GM20431 (cell line): ENCODE measurements around the gene PIGM.

ENCODE experiments used
- in situ Hi-C: fragments of 300-500 bp; cut with MseI, MboI; formaldehyde crosslinking; loops from one replicate; pipeline ENCODE4 v1.15.0; 2020; ENCODE audit warnings: low sequenced_read_pairs; ENCODE audit not compliant: unreplicated experiment

PIGM gene

DNA sequence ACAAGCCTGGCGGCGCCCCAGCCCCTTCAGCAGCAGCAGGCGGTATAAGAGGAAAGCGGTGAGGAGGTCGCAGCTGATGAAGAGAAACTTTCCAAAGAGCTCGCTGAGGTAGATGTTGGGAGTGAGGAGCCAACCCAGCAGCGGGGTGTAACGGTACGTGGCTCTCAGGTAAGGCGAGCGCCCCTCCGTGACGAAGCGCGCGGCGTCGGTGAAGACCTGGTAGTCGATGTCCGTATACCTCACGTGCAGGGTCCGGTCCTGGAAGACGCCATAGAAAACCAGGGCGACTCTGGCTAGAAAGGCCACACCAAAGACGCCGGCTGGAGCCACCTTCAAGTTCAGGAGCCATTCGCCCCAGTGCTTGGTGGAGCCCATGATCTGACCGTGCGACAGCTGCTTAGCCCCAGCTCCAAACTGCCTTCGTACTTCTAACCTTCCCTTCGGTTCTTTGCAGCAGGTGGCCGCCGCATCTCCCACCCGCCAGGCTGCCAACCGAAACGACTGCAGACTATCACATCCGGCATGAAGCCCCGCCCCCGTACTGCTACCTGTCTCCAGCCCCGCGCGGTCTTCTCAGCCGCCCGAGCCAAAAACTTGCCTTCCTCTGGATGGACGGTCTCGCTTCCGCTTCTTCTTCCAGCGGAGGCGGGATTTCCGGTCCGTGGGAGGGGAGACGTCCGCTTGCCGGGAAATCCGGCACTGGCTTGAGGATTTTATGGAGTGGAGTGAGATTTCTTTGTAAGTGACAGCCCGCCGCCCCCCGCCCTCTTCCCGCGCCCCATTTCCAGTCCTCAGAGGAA, at the start of gene PIGM:
PIGM (minus strand) TSS at position 626 of the 800 bp plus-strand sequence; CDS start at position 375, 251 bp downstream.
- in situ Hi-C loops = no loop called here

DNA sequence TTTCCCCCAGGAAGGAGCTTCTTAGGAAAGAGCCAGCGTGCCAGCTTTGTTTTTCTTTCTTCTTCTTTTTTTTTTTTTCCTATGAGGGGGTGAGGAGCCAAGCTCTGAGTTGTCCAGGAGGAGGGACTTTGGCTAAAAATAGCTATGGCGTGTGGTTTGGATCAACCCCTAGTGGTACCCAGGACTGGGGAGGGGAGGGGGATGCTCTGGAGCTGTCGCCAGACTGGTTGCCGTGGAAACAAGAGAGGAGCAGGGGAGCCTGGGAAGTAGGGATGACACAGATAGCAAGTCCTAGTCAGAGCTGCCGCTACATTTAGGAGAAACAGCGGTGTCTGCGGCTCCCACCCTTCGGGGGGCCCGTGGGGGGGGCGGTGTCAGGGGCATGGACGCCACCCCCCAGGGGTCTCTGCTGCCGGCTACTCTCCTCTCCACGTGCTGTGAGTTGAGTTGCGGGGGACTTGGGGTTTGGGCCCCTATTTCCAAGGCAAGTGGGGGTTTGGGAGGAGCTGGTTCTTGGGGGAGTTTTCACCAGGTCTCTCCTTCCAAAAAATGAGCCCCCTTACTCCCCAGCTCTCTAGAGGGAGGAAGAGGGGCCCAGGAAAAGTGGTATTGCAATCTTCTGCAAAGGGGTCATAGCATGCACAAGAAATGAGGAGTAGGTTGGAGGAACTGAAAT, 49.6 kb upstream of the PIGM start, which contains the start of gene KCNJ9:
KCNJ9 (plus strand) TSS at position 278 of the 676 bp plus-strand sequence. CDS start 2,493 bp downstream, outside the sequence.
- in situ Hi-C loops = no loop called here

DNA sequence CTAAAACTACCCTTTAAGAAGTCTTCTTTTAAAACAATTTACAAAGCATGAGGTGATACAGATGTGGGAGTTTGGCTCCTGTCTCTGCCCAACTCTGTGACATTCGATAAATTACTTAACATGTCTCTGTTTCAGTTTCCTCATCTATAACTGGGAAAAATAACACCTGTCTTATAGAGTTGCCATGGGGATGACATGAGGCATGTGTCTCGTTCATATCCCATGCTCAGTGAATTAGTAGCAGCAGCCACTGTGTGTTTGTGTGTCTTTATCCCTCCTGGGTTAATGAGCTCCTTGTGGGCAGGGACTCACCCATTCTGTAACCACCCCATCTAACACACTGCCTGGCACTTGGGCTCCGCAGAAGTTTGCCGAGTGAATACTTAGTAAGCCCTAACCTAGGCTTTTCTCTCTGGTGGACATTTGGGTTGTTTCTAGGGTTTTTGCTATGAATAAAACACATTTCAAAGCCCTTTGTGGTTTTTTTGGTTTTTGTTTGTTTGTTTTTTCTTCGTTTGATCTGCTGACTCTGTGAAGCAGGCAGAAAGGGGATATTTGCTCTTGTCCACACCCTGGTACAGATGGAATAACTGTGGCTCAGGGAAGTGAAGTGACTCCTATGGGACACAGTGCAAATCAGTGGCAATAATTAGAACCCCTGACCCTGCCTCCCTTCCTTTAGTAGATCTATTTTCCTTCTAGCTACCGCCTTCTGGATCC, 48.8 kb upstream of the PIGM start:
- in situ Hi-C loops = no loop called here

- in situ Hi-C loops = no loop called here
These were observed 47.7 kb upstream of the PIGM start for GRCh38 chr1:160079448-160079847.

DNA sequence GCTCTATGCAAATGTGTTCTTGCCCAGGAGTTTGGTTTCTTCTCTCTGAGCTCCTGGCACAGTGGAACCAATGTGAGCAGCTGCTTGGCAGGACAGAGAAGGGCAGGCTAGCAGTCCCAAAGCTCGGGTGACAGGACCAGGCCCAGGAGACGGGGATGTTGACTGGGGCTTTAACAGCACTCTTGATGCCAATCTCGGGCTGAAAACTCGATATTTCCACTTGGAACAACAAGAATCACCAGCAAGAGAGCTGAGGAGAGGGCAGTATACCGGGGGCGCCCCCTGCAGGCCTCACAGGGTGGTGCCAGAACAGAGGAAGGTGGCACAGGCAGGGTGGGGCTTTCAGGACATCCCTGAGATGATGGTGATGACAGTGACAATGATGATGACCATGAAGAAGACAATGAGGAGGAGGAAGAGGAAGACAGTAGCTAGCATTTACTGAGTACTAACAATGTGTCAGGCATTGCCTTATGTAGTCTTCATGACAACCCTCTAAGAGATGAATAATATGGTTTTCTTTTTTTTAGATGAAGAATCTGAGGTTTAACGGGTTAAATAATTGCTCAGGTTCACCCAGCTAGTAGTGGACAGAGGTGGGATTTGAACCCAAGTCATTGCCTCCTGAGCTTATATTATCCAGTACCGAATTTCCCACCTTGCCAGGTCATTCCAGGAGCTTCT, 46.9 kb upstream of the PIGM start:
- in situ Hi-C loops = no loop called here

DNA sequence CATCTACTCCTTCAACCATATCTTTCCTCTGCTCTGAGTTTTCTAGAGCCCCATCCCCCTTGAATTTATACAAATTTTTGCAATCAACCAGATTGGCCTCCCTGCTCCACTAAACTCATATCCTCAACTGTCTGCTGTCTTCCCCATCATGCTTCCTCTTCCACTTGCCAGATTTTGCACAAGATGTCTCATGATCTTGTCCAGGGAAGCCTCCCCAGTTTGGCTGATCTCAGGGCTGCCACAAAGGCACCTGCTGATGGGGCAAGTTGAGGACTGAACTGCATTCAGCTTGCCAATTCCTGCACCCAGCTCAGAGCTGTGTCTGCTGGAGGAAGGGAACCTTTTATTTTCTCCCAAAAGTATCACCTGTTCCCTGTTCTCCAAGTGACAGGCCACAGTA, 45.7 kb upstream of the PIGM start:
- in situ Hi-C loops = no loop called here

DNA sequence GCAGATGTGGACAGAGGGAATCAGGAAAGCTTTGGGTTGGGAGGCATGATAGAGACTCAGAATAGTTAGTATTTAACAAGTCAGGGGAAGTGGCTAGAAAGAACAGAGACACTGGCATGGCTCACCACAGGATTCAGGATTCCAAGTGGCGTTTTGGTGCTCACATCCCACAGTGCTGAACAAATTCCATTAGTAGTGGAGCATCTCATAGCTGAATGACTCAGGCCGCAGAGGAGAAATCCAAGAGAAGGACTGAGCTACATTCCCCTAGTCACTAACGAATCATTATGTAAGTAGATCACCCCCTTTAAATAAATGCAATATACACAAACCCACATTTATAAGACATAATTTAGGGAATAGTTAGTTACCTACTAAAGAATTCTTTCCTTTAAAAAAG, 44.5 kb upstream of the PIGM start:
- in situ Hi-C loops = no loop called here

- in situ Hi-C loops = no loop called here
These were observed 44.0 kb upstream of the PIGM start for GRCh38 chr1:160075836-160076235.

GRCh38 chr1:160074865-160075264, 43.1 kb upstream of the PIGM start:
- in situ Hi-C loops = no loop called here

DNA sequence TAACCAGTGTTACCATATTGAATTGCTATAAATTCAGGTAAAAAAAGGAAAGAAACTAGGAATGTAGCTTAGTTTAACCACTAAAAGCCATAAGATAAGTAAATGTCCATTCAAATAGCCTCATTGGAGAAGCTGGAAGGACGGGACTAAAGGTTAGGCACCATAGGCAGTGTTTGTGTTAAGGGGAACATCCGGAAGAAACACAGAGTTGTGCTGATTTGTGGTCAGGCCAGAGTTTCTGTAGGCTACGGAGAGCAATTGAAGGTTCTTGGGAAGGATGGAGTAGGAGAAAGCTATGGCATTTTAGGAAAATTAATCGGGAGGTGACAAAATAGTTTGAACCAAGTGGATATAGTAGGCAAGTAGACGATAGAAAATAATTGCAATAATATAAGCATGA, 39.5 kb upstream of the PIGM start:
- in situ Hi-C loops = no loop called here

- in situ Hi-C loops = no loop called here
These were observed 38.7 kb upstream of the PIGM start for GRCh38 chr1:160070243-160071163.

DNA sequence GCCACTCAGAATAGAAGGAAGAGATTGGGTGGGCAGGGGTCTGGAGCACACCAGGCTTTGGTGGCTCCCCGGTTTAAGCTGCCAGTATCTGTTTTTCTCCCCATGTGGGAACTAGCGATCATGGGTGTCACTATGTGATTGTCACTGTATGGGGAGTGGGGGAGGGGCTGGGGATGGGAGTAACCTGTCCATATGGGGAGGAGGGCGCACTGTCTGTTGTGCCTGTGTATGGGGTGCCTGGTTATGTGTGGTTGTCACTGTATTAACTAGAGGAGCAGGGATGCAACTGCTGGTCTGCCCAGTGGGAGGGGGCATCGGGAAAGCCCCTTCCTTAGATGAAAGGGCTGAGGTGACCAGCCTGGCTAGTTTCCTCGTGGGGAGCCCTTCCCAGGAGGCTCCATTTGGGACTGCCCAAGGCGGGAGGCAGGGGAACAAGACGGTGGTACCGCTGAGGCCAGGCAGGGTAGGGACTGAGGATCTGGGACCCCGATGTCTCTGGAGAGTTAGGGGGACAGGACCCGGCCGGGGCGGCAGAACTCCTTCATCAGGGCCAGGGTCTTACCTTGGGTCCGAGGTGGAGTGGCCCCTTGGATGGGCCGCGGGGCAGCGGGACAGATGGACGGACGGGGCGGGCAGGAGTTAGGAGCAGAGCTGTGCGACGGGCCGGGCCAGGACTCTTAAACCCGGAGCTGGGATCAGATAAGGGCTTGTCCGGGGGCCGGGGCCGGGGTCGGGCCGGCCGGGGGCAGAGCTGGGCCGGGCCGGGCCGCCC, 37.9 kb upstream of the PIGM start, which contains the start of gene KCNJ10:
KCNJ10 (minus strand) TSS at position 701 of the 772 bp plus-strand sequence. CDS start 27,628 bp downstream, outside the sequence.
- in situ Hi-C loops = no loop called here

- in situ Hi-C loops = no loop called here
These were observed 36.4 kb upstream of the PIGM start for GRCh38 chr1:160068225-160068624.

- in situ Hi-C loops = no loop called here
These were observed 35.3 kb upstream of the PIGM start for GRCh38 chr1:160066829-160067745.

GRCh38 chr1:160064746-160065145, 33.0 kb upstream of the PIGM start:
- in situ Hi-C loops = no loop called here

DNA sequence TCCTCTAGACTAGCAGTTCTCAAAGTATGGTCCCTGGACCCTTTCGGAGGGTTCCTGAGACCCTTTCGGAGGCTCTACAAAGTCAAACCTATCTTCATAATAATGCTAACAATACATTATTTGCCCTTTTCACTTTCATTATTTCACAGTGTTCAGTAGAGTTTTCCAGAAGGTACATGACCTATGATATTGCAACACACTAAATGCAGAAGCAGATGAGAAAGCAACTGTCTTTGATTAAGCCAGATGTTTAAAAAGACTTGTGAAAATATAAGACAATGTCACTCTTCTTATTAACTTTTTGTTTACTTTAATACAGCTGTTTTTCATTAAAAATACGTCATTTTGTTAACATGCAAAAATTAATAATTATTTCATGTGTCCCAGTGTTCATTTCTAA, 32.4 kb upstream of the PIGM start:
- in situ Hi-C loops = no loop called here

- in situ Hi-C loops = no loop called here
These were observed 31.4 kb upstream of the PIGM start for GRCh38 chr1:160063176-160063575.

DNA sequence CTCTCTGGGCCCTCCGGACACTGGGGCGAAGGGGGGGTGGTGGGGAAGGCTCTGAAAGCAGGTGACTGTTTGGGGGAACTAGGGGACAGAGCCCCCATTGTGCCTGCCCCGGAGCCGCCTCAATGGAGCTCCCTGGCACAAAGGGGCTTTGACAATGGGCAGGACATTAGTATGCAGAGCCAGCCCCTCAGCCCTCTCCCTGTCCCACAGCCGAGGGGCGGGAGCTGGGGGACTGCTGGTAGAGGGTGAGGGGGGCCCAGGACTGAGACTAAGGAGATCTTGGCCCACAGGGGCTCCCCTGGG, 30.4 kb upstream of the PIGM start:
- in situ Hi-C loops = no loop called here
